Keratinocyte (primary cell): ENCODE results near the gene VIPR1. TPM values are rescaled to one million over a fixed set of nuclear protein-coding genes. Genes with fewer than 3 reads are reported as not detected.

Experiments used
- DNase-seq: peaks from one replicate; pipeline ENCODE4 v3.0.0-alpha.2; 2011; ENCODE audit warnings: low read depth, missing footprints, low spot score
- FAIRE-seq: peaks from 2 replicates; lab custom pipeline; 2011; peaks lifted over from hg19 to GRCh38; lab: Jason Lieb, UNC
- H2AFZ ChIP-seq: 2 replicates; pipeline ENCODE4 v1.6.0; 2012; ENCODE audit warnings: low read length, control low read depth, inconsistent platforms; ENCODE audit not compliant: control insufficient read depth
- H3K27ac ChIP-seq: 2 replicates; pipeline ENCODE4 v1.5.1; 2011; ENCODE audit warnings: low read length; ENCODE audit not compliant: control insufficient read depth, insufficient read depth
- H3K27me3 ChIP-seq: 3 replicates; pipeline ENCODE4 v1.6.0; 2011; ENCODE audit warnings: low read length; ENCODE audit not compliant: control insufficient read depth, insufficient read depth; ENCODE audit errors: extremely low read depth
- H3K36me3 ChIP-seq, 2 experiments: 2 replicates in 1 of 2; 3 replicates in 1 of 2; pipeline ENCODE4 v1.5.1; 2011; ENCODE audit warnings: low read length in 2 of 2, mild to moderate bottlenecking in 1 of 2; ENCODE audit not compliant: control insufficient read depth in 2 of 2, insufficient read depth in 2 of 2; ENCODE audit errors: extremely low read depth in 1 of 2
- H3K4me1 ChIP-seq: 3 replicates; pipeline ENCODE4 v1.5.1; 2011; ENCODE audit warnings: low read length; ENCODE audit not compliant: control insufficient read depth, insufficient read depth; ENCODE audit errors: extremely low read depth
- H3K4me2 ChIP-seq: 3 replicates; pipeline ENCODE4 v1.6.0; 2011; ENCODE audit warnings: low read depth, low read length; ENCODE audit not compliant: control insufficient read depth, insufficient read depth; ENCODE audit errors: extremely low read depth
- H3K4me3 ChIP-seq, 3 experiments: fragments of 200-600 bp in 1 of 3; sonication (generic) in 1 of 3; 2 replicates in 2 of 3; 3 replicates in 1 of 3; pipeline ENCODE4 v1.5.1; 2011 to 2016; ENCODE audit warnings: low read length in 3 of 3, mild to moderate bottlenecking in 3 of 3, control low read depth in 2 of 3, inconsistent platforms in 1 of 3, low read depth in 1 of 3, mixed read lengths in 1 of 3, mixed run types in 1 of 3, moderate library complexity in 1 of 3; ENCODE audit not compliant: control insufficient read depth in 2 of 3, insufficient read depth in 2 of 3; ENCODE audit errors: extremely low read depth in 1 of 3
- H3K79me2 ChIP-seq: 2 replicates; pipeline ENCODE4 v1.6.0; 2012; ENCODE audit warnings: low read length; ENCODE audit not compliant: control insufficient read depth, insufficient read depth
- H3K9ac ChIP-seq: 3 replicates; pipeline ENCODE4 v1.6.0; 2011; ENCODE audit warnings: low read length; ENCODE audit not compliant: control insufficient read depth, insufficient read depth; ENCODE audit errors: extremely low read depth
- H3K9me1 ChIP-seq: 3 replicates; pipeline ENCODE4 v1.6.0; 2011; ENCODE audit warnings: low read length; ENCODE audit not compliant: control insufficient read depth, insufficient read depth; ENCODE audit errors: extremely low read depth
- H3K9me3 ChIP-seq: 2 replicates; pipeline ENCODE4 v1.5.1; 2012; ENCODE audit warnings: low read depth, low read length; ENCODE audit not compliant: control insufficient read depth
- H4K20me1 ChIP-seq: 3 replicates; pipeline ENCODE4 v1.6.0; 2011; ENCODE audit warnings: low read length; ENCODE audit not compliant: control insufficient read depth, insufficient read depth; ENCODE audit errors: extremely low read depth
- EZH2 ChIP-seq: IDR thresholded peaks from one replicate; pipeline ENCODE4 v1.6.1; 2012; ENCODE audit warnings: inconsistent platforms, mild to moderate bottlenecking, low read length, moderate library complexity
- dilution Hi-C: fragments of 300-500 bp; cut with MboI; formaldehyde crosslinking; loops from one replicate; pipeline ENCODE4 v1.7.0; 2020; ENCODE audit warnings: low sequenced_read_pairs; ENCODE audit not compliant: extremely low pct_ligation_motif_present
- polyA plus RNA-seq, 5 experiments: library from polyadenylated mRNA; depleted of rRNA in 3 of 5; stranded (reverse) in 3 of 5; stranded (forward) in 1 of 5; unstranded in 1 of 5; fragments of >200 nt; gene quantifications; 1 replicate in 1 of 5; 2 replicates in 3 of 5; 3 replicates in 1 of 5; pipeline versions ENCODE4 v1.2.1 to v1.2.3, GENCODE V29; 2011 to 2012; ENCODE audit warnings: missing spikeins in 2 of 5, low read depth in 1 of 5, low replicate concordance in 1 of 5
- TF ChIP-seq, protein P1 (sequence below), 3 experiments: IDR thresholded peaks in 1 of 3; conservative IDR thresholded peaks in 1 of 3; optimal IDR thresholded peaks in 1 of 3; 2 replicates in 2 of 3; 3 replicates in 1 of 3; pipeline versions ENCODE3 to v1.5.1; 2011; ENCODE audit warnings: low read length in 3 of 3, mild to moderate bottlenecking in 3 of 3, moderate library complexity in 2 of 3, control low read depth in 1 of 3, inconsistent platforms in 1 of 3; ENCODE audit not compliant: insufficient read depth in 2 of 3; ENCODE audit errors: extremely low read depth in 1 of 3

The VIPR1 gene
- polyA plus RNA-seq, 1 donor (not counting 4 experiments of a cell fraction or from before 2014, with no cell fraction given), result 4.5 TPM

DNA sequence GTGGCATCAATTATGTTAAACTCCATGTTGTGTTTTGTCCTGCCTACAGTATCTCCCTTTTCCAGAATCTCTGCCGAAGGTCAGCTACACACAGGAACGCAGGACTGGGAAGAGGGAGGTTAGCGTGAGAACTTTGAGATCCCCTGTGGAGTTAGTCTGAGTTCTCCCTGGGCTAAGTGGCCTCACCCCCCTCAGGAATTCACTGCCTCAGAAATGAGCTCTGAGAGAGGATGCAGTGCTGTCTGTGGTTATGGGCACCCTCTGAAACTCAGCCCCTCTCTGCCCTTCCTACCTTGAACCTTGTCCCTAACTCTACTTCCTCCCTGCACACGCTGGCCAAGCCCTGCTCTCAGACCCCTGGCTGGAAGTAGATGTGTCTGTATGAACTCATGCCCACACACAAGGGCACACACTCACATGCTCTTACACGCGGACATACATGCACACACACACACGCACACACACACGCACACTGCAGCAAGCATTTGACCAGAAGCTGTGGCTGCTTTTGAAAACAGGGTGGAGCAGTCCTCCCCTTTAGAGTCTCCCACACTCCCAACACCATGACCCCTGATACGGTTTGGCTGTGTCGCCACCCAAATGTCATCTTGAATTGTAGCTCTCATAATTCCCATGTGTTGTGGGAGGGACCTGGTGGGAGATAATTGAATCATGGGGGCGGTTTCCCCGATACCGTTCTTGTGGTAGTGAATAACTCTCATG, 5.3 kb upstream of the VIPR1 start:
- dilution Hi-C loops, result no loop called here
- peaks cover 2% of the 10 kb centered on the region for H3K9me1 ChIP-seq
- H3K79me2 ChIP-seq, result no peaks in the 10 kb centered on the region
- FAIRE-seq, result peak; percentile 80
- H3K4me1 ChIP-seq, result peaks cover 31% of the 10 kb centered on the region
- peak overlapping the region; percentile 48 for H3K9ac ChIP-seq
- H3K9me3 ChIP-seq, result no peaks in the 10 kb centered on the region
- no peak for DNase-seq
- peaks cover 10% of the 10 kb centered on the region for H3K27me3 ChIP-seq
- H2AFZ ChIP-seq, result peak overlapping the region; percentile 43
- no peak for TF ChIP-seq EZH2
- TF ChIP-seq, protein P1, sequence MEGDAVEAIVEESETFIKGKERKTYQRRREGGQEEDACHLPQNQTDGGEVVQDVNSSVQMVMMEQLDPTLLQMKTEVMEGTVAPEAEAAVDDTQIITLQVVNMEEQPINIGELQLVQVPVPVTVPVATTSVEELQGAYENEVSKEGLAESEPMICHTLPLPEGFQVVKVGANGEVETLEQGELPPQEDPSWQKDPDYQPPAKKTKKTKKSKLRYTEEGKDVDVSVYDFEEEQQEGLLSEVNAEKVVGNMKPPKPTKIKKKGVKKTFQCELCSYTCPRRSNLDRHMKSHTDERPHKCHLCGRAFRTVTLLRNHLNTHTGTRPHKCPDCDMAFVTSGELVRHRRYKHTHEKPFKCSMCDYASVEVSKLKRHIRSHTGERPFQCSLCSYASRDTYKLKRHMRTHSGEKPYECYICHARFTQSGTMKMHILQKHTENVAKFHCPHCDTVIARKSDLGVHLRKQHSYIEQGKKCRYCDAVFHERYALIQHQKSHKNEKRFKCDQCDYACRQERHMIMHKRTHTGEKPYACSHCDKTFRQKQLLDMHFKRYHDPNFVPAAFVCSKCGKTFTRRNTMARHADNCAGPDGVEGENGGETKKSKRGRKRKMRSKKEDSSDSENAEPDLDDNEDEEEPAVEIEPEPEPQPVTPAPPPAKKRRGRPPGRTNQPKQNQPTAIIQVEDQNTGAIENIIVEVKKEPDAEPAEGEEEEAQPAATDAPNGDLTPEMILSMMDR (optimal IDR thresholded peaks at IDR 0.05 in 1 of 3, IDR thresholded peaks at IDR 0.05 in 1 of 3, conservative IDR thresholded peaks at IDR 0.05 in 1 of 3; ENCODE audit: extremely low read depth in 1 of 3, insufficient read depth in 2 of 3, low read length in 3 of 3), result no peak
- H3K4me3 ChIP-seq, result no peak overlapping the region
- no peak overlapping the region for H3K27ac ChIP-seq
- H3K36me3 ChIP-seq, result no peaks in the 10 kb centered on the region
- H3K4me2 ChIP-seq, result peak overlapping the region; percentile 22
- H4K20me1 ChIP-seq, result no peaks in the 10 kb centered on the region

DNA sequence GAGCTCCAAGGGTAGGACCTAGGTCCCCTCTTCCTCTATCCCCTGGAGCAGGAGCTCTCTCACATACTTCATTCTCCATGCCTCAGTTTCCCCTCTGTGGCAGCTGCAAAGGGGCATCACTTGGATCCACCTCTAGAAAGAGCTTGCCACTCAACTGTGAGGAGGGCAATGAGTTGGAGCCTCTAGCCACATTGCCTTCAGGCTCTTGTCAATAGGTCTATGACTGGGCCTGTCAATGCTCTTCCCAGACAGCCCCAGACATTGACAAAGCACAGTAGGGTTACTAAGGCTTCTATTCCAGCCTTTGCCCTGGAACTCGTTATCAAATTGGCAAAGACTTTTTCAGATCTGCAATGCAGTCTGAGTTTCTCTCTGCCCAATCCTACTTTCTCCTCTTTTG, 4.4 kb upstream of the VIPR1 start:
- DNase-seq (no peak), FAIRE-seq (no peak)
- dilution Hi-C loops, result no loop called here
- TF ChIP-seq, protein P1 (optimal IDR thresholded peaks at IDR 0.05 in 1 of 3, IDR thresholded peaks at IDR 0.05 in 1 of 3, conservative IDR thresholded peaks at IDR 0.05 in 1 of 3; ENCODE audit: extremely low read depth in 1 of 3, insufficient read depth in 2 of 3, low read length in 3 of 3), result no peak
- no peak for TF ChIP-seq EZH2
- Histone ChIP-seq H3K9me3 (no peaks in the 10 kb centered on the region), H4K20me1 (no peaks in the 10 kb centered on the region), H3K4me1 (peaks cover 32% of the 10 kb centered on the region), H3K9me1 (peaks cover 2% of the 10 kb centered on the region), H3K36me3 (no peaks in the 10 kb centered on the region), H3K4me3 (no peak overlapping the region), H3K27ac (no peak overlapping the region), H3K4me2 (no peak overlapping the region), H3K79me2 (no peaks in the 10 kb centered on the region), H2AFZ (no peak overlapping the region), H3K27me3 (peaks cover 10% of the 10 kb centered on the region), H3K9ac (no peak overlapping the region)
